ENCODE results near the gene PXDN.

Gene PXDN

GRCh38 chr2:1588978-1589621 is 155.2 kb downstream of the PXDN start:
- no peak overlapping the region for H3K4me3 ChIP-seq (ENCODE audit: low read depth in 1 of 2, low read length in 1 of 2)
- peaks cover 16% of the 10 kb centered on the region for H3K27me3 ChIP-seq
- H3K27ac ChIP-seq, result no peak overlapping the region
- TF ChIP-seq, protein P1, sequence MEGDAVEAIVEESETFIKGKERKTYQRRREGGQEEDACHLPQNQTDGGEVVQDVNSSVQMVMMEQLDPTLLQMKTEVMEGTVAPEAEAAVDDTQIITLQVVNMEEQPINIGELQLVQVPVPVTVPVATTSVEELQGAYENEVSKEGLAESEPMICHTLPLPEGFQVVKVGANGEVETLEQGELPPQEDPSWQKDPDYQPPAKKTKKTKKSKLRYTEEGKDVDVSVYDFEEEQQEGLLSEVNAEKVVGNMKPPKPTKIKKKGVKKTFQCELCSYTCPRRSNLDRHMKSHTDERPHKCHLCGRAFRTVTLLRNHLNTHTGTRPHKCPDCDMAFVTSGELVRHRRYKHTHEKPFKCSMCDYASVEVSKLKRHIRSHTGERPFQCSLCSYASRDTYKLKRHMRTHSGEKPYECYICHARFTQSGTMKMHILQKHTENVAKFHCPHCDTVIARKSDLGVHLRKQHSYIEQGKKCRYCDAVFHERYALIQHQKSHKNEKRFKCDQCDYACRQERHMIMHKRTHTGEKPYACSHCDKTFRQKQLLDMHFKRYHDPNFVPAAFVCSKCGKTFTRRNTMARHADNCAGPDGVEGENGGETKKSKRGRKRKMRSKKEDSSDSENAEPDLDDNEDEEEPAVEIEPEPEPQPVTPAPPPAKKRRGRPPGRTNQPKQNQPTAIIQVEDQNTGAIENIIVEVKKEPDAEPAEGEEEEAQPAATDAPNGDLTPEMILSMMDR (IDR thresholded peaks at IDR 0.05), result no peak
- no peaks in the 10 kb centered on the region for H3K9me3 ChIP-seq
- H3K36me3 ChIP-seq, result no peaks in the 10 kb centered on the region
- no peaks in the 10 kb centered on the region for H3K4me1 ChIP-seq (ENCODE audit: control insufficient read depth in 1 of 2, insufficient read depth in 1 of 2, low read depth in 1 of 2, low read length in 1 of 2)

- Histone ChIP-seq H3K4me3 (ENCODE audit: low read depth in 1 of 2, low read length in 1 of 2) (no peak overlapping the region), H3K27ac (no peak overlapping the region), H3K9me3 (no peaks in the 10 kb centered on the region), H3K27me3 (peaks cover 16% of the 10 kb centered on the region), H3K36me3 (no peaks in the 10 kb centered on the region), H3K4me1 (ENCODE audit: control insufficient read depth in 1 of 2, insufficient read depth in 1 of 2, low read depth in 1 of 2, low read length in 1 of 2) (no peaks in the 10 kb centered on the region)
- TF ChIP-seq, protein P1 (IDR thresholded peaks at IDR 0.05), result no peak
These were observed 156.0 kb downstream of the PXDN start for GRCh38 chr2:1588051-1588977.

GRCh38 chr2:1586923-1587840 is 157.1 kb downstream of the PXDN start:
- Histone ChIP-seq H3K36me3 (no peaks in the 10 kb centered on the region), H3K4me1 (ENCODE audit: control insufficient read depth in 1 of 2, insufficient read depth in 1 of 2, low read depth in 1 of 2, low read length in 1 of 2) (no peaks in the 10 kb centered on the region), H3K4me3 (ENCODE audit: low read depth in 1 of 2, low read length in 1 of 2) (no peak overlapping the region), H3K27me3 (peaks cover 15% of the 10 kb centered on the region), H3K27ac (no peak overlapping the region), H3K9me3 (no peaks in the 10 kb centered on the region)
- TF ChIP-seq, protein P1 (IDR thresholded peaks at IDR 0.05), result no peak

- no peak overlapping the region for H3K4me3 ChIP-seq (ENCODE audit: low read depth in 1 of 2, low read length in 1 of 2)
- no peaks in the 10 kb centered on the region for H3K9me3 ChIP-seq
- H3K36me3 ChIP-seq, result no peaks in the 10 kb centered on the region
- H3K27ac ChIP-seq, result no peak overlapping the region
- TF ChIP-seq, protein P1 (IDR thresholded peaks at IDR 0.05), result no peak
- peaks cover 7% of the 10 kb centered on the region for H3K27me3 ChIP-seq
- no peaks in the 10 kb centered on the region for H3K4me1 ChIP-seq (ENCODE audit: control insufficient read depth in 1 of 2, insufficient read depth in 1 of 2, low read depth in 1 of 2, low read length in 1 of 2)
These were observed 157.9 kb downstream of the PXDN start for GRCh38 chr2:1586251-1586922.

GRCh38 chr2:1585635-1586034 is 158.7 kb downstream of the PXDN start:
- no peaks in the 10 kb centered on the region for H3K36me3 ChIP-seq
- H3K9me3 ChIP-seq, result no peaks in the 10 kb centered on the region
- H3K27ac ChIP-seq, result no peak overlapping the region
- no peak overlapping the region for H3K4me3 ChIP-seq (ENCODE audit: low read depth in 1 of 2, low read length in 1 of 2)
- TF ChIP-seq, protein P1 (IDR thresholded peaks at IDR 0.05), result no peak
- no peaks in the 10 kb centered on the region for H3K4me1 ChIP-seq (ENCODE audit: control insufficient read depth in 1 of 2, insufficient read depth in 1 of 2, low read depth in 1 of 2, low read length in 1 of 2)
- H3K27me3 ChIP-seq, result peaks cover 4% of the 10 kb centered on the region

All from neutrophil (primary cell).